Measurements from ENCODE around the gene RBFOX1. TPM values are rescaled to one million over a fixed set of nuclear protein-coding genes. Genes with fewer than 3 reads are reported as not detected.

The RBFOX1 gene
- total RNA-seq, 1 donor from 2014 or later: not detected

- Histone ChIP-seq H3K27me3 (ENCODE audit: control insufficient read depth, insufficient read depth, low read length) (no peaks in the 10 kb centered on the region), H3K4me3 (ENCODE audit: low read depth, low read length) (no peak overlapping the region), H3K36me3 (ENCODE audit: control insufficient read depth, insufficient read depth, low read length) (no peaks in the 10 kb centered on the region)
- DNase-seq (ENCODE audit: low read depth): no peak
- no peak for TF ChIP-seq CTCF (IDR thresholded peaks at IDR 0.05; ENCODE audit: insufficient read depth, low read length, poor library complexity, severe bottlenecking)
Measured at GRCh38 chr16:7381671-7382070, 49.0 kb downstream of the RBFOX1 start.

- no peak for TF ChIP-seq CTCF (IDR thresholded peaks at IDR 0.05; ENCODE audit: insufficient read depth, low read length, poor library complexity, severe bottlenecking)
- no peak for DNase-seq (ENCODE audit: low read depth)
- no peaks in the 10 kb centered on the region for H3K36me3 ChIP-seq (ENCODE audit: control insufficient read depth, insufficient read depth, low read length)
- no peaks in the 10 kb centered on the region for H3K27me3 ChIP-seq (ENCODE audit: control insufficient read depth, insufficient read depth, low read length)
- no peak overlapping the region for H3K4me3 ChIP-seq (ENCODE audit: low read depth, low read length)
Measured at GRCh38 chr16:7382521-7382920, 49.9 kb downstream of the RBFOX1 start.

GRCh38 chr16:7390974-7391373, 58.3 kb downstream of the RBFOX1 start:
- Histone ChIP-seq H3K36me3 (ENCODE audit: control insufficient read depth, insufficient read depth, low read length) (no peaks in the 10 kb centered on the region), H3K27me3 (ENCODE audit: control insufficient read depth, insufficient read depth, low read length) (no peaks in the 10 kb centered on the region), H3K4me3 (ENCODE audit: low read depth, low read length) (no peak overlapping the region)
- TF ChIP-seq CTCF (IDR thresholded peaks at IDR 0.05; ENCODE audit: insufficient read depth, low read length, poor library complexity, severe bottlenecking): no peak
- DNase-seq (ENCODE audit: low read depth): no peak

DNA sequence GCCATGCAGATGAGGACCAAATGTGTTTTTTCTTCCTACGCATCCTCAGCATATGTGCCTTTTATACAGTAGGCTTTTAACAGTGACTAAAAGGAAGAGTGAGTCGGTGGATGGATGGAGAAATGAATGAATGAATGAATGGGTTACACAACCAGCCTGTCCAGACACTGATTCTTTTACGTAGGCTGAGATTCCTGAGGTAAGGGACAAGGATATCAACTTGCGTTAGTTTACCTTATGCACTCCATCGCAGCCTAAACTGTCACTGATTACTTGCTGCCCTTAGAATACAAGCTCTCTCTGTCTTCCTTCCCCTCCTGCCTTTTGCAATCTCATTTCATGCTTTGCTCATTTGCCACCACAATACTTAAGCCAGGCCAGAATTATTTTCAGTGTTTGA, 59.0 kb downstream of the RBFOX1 start:
- TF ChIP-seq CTCF (IDR thresholded peaks at IDR 0.05; ENCODE audit: insufficient read depth, low read length, poor library complexity, severe bottlenecking): no peak
- no peaks in the 10 kb centered on the region for H3K36me3 ChIP-seq (ENCODE audit: control insufficient read depth, insufficient read depth, low read length)
- DNase-seq (ENCODE audit: low read depth): no peak
- no peak overlapping the region for H3K4me3 ChIP-seq (ENCODE audit: low read depth, low read length)
- no peaks in the 10 kb centered on the region for H3K27me3 ChIP-seq (ENCODE audit: control insufficient read depth, insufficient read depth, low read length)

GRCh38 chr16:7392206-7392605, 59.6 kb downstream of the RBFOX1 start:
- DNase-seq (ENCODE audit: low read depth): no peak
- H3K27me3 ChIP-seq (ENCODE audit: control insufficient read depth, insufficient read depth, low read length): no peaks in the 10 kb centered on the region
- no peak overlapping the region for H3K4me3 ChIP-seq (ENCODE audit: low read depth, low read length)
- TF ChIP-seq CTCF (IDR thresholded peaks at IDR 0.05; ENCODE audit: insufficient read depth, low read length, poor library complexity, severe bottlenecking): no peak
- no peaks in the 10 kb centered on the region for H3K36me3 ChIP-seq (ENCODE audit: control insufficient read depth, insufficient read depth, low read length)

DNA sequence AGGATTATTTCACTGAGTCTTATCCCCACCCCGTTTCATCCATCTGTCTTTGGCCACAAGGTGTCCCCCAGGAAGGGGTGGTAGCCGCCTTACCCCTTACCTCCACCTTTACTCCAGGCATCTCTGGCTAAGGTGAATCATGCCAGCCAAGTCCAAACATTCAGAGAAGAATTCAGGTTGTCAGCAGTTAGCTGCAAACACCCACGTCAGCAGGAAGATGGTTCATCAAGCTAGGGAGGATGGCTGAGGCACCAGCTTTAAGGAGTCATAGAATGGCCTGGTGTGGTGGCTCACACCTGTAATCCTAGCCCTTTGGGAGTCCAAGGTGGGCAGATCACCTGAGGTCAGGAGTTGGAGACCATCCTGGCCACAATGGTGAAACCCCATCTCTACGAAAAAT, 61.0 kb downstream of the RBFOX1 start:
- no peaks in the 10 kb centered on the region for H3K36me3 ChIP-seq (ENCODE audit: control insufficient read depth, insufficient read depth, low read length)
- TF ChIP-seq CTCF (IDR thresholded peaks at IDR 0.05; ENCODE audit: insufficient read depth, low read length, poor library complexity, severe bottlenecking): no peak
- no peaks in the 10 kb centered on the region for H3K27me3 ChIP-seq (ENCODE audit: control insufficient read depth, insufficient read depth, low read length)
- no peak overlapping the region for H3K4me3 ChIP-seq (ENCODE audit: low read depth, low read length)
- no peak for DNase-seq (ENCODE audit: low read depth)
